Smooth muscle cell (in vitro differentiated cells): ENCODE data around the gene SIVA1. TPM values are rescaled to one million over a fixed set of nuclear protein-coding genes. Genes with fewer than 3 reads are reported as not detected.
A peak's percentile ranks its signal among the peaks of the same experiment; 100 is the strongest.

ENCODE experiments used
- DNase-seq: peaks from one replicate; lab custom pipeline; 2025; ENCODE audit not compliant: unreplicated experiment; lab: John Stamatoyannopoulos, UW
- H2AFZ ChIP-seq: fragments of 200-600 bp; sonication (generic); 2 replicates; pipeline ENCODE4 v1.6.0; 2016; ENCODE audit warnings: antibody characterized with exemption, low read depth, mild to moderate bottlenecking
- H3F3A ChIP-seq: fragments of 200-600 bp; sonication (generic); 2 replicates; pipeline ENCODE4 v1.6.0; 2017; ENCODE audit warnings: antibody characterized with exemption, low read depth
- H3K27ac ChIP-seq: fragments of 200-600 bp; sonication (generic); 2 replicates; pipeline ENCODE4 v1.5.1; 2016; ENCODE audit warnings: low read depth, mild to moderate bottlenecking
- H3K27me3 ChIP-seq: fragments of 200-600 bp; sonication (generic); 2 replicates; pipeline ENCODE4 v1.6.1; 2016; ENCODE audit warnings: low read depth, mild to moderate bottlenecking
- H3K36me3 ChIP-seq: fragments of 200-600 bp; sonication (generic); 2 replicates; pipeline ENCODE4 v1.5.1; 2016; ENCODE audit warnings: low read depth
- H3K4me1 ChIP-seq: fragments of 200-600 bp; sonication (generic); 2 replicates; pipeline ENCODE4 v1.5.1; 2016; ENCODE audit warnings: low read depth
- H3K4me2 ChIP-seq: fragments of 200-600 bp; sonication (generic); 2 replicates; pipeline ENCODE4 v1.6.0; 2016; ENCODE audit warnings: mild to moderate bottlenecking
- H3K4me3 ChIP-seq: fragments of 200-600 bp; sonication (generic); 2 replicates; pipeline ENCODE4 v1.5.1; 2016; ENCODE audit warnings: mild to moderate bottlenecking
- H3K79me2 ChIP-seq: fragments of 200-600 bp; sonication (generic); 2 replicates; pipeline ENCODE4 v1.6.0; 2016; ENCODE audit warnings: low read depth, mild to moderate bottlenecking
- H3K9ac ChIP-seq: fragments of 200-600 bp; sonication (generic); 2 replicates; pipeline ENCODE4 v1.6.0; 2016; ENCODE audit warnings: low read depth
- H3K9me3 ChIP-seq: fragments of 200-600 bp; sonication (generic); replicated peaks from 2 replicates; pipeline ENCODE4 v1.5.1; 2016; ENCODE audit warnings: low read depth
- H4K20me1 ChIP-seq: fragments of 200-600 bp; sonication (generic); 2 replicates; pipeline ENCODE4 v1.6.0; 2016; ENCODE audit warnings: low read depth
- WGBS: methylation state at CpG from one replicate; pipeline ENCODE4 v1.1.7; 2016; ENCODE audit warnings: low lambda C conversion rate; 5-methylcytosine and 5-hydroxymethylcytosine counted together
- polyA plus RNA-seq: library from polyadenylated mRNA; unstranded; fragments of >200 nt; fragmentation: Nextera tagmentation; extraction: Ambion mirVana; gene quantifications from 2 replicates; pipeline ENCODE4 v1.2.1, GENCODE V29; 2016
- total RNA-seq: library from RNA; depleted of rRNA; stranded (reverse); fragments of >200 nt; gene quantifications from 2 replicates; pipeline ENCODE4 v1.2.3, GENCODE V29; 2014
- TF ChIP-seq, protein P1 (sequence below): fragments of 200-600 bp; sonication (generic); IDR thresholded peaks from 2 replicates; pipeline ENCODE4 v1.5.1; 2017; ENCODE audit warnings: borderline replicate concordance, mild to moderate bottlenecking, antibody characterized with exemption; ENCODE audit not compliant: insufficient read depth, poor library complexity, severe bottlenecking

The SIVA1 gene
- total and polyA plus RNA-seq, 2 experiments from 2014 or later: 78.5 to 118 TPM

DNA sequence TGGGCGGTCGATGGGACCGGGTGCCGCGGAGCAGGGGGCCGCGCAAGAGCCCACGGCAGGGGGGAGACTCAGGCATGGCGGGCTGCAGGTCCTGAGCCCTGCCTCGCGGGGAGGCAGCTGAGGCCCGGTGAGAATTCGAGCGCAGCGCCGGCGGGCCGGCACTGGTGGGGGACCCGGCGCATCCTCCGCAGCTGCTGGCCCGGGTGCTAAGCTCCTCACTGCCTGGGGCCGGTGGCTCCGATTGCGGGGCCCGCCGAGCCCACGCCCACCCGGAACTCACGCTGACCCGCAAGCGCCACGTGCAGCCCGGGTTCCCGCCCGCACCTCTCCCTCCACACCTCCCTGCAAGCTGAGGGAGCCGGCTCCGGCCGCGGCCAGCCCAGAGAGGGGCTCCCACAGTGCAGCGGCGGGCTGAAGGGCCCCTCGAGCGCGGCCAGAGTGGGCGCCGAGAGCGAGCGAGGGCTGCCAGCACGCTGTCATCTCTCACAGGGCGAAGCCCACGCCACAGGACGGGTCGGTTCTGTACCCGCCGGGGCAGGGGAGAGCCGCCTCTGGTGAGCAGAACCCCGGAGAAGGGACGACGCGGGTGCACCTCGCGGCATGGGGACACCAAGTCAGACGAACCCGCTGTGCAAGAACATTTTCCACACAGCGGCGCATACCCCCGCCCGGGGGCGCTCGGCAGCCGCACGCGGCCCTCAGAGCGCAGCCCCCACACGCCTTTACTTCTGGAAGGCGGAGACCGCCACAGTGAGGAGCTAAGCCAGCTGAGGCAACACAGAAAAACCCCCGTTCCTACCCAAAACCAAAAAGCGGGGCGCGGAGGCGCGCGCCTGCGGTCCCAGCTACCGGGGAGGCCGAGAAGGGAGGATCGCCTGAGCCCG lies 1.2 kb upstream of the SIVA1 start:
- H4K20me1 ChIP-seq: peaks cover 33% of the 10 kb centered on the region
- H3K36me3 ChIP-seq: no peaks in the 10 kb centered on the region
- peaks cover 34% of the 10 kb centered on the region for H3K79me2 ChIP-seq
- no peak for DNase-seq
- H2AFZ ChIP-seq: peak overlapping the region; percentile 87
- peak overlapping the region; percentile 89 for H3K4me2 ChIP-seq
- 93% methylated on average over 84 of the region's 90 CpGs for WGBS
- H3K27ac ChIP-seq: peak overlapping the region; percentile 76
- TF ChIP-seq, protein P1, sequence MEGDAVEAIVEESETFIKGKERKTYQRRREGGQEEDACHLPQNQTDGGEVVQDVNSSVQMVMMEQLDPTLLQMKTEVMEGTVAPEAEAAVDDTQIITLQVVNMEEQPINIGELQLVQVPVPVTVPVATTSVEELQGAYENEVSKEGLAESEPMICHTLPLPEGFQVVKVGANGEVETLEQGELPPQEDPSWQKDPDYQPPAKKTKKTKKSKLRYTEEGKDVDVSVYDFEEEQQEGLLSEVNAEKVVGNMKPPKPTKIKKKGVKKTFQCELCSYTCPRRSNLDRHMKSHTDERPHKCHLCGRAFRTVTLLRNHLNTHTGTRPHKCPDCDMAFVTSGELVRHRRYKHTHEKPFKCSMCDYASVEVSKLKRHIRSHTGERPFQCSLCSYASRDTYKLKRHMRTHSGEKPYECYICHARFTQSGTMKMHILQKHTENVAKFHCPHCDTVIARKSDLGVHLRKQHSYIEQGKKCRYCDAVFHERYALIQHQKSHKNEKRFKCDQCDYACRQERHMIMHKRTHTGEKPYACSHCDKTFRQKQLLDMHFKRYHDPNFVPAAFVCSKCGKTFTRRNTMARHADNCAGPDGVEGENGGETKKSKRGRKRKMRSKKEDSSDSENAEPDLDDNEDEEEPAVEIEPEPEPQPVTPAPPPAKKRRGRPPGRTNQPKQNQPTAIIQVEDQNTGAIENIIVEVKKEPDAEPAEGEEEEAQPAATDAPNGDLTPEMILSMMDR: no peak
- peaks cover 7% of the 10 kb centered on the region for H3K4me1 ChIP-seq
- peak overlapping the region; percentile 69 for H3K9ac ChIP-seq
- H3K27me3 ChIP-seq: no peaks in the 10 kb centered on the region
- H3K4me3 ChIP-seq: peak overlapping the region; percentile 71
- H3F3A ChIP-seq: no peaks in the 10 kb centered on the region
- no peaks in the 10 kb centered on the region for H3K9me3 ChIP-seq

GRCh38 chr14:104752423-104752734 lies 568 bp upstream of the SIVA1 start:
- Histone ChIP-seq H3K36me3 (no peaks in the 10 kb centered on the region), H3K4me2 (peak overlapping the region; percentile 89), H3K9me3 (no peaks in the 10 kb centered on the region), H3K79me2 (peaks cover 34% of the 10 kb centered on the region), H3K4me3 (peak overlapping the region; percentile 71), H2AFZ (peak overlapping the region; percentile 87), H3K27ac (peak overlapping the region; percentile 76), H3K4me1 (peaks cover 7% of the 10 kb centered on the region), H3K9ac (peak overlapping the region; percentile 69), H3K27me3 (no peaks in the 10 kb centered on the region), H3F3A (no peaks in the 10 kb centered on the region), H4K20me1 (peaks cover 39% of the 10 kb centered on the region)
- DNase-seq: no peak
- TF ChIP-seq, protein P1: no peak
- WGBS: 19% methylated on average over 10 of the region's 21 CpGs

DNA sequence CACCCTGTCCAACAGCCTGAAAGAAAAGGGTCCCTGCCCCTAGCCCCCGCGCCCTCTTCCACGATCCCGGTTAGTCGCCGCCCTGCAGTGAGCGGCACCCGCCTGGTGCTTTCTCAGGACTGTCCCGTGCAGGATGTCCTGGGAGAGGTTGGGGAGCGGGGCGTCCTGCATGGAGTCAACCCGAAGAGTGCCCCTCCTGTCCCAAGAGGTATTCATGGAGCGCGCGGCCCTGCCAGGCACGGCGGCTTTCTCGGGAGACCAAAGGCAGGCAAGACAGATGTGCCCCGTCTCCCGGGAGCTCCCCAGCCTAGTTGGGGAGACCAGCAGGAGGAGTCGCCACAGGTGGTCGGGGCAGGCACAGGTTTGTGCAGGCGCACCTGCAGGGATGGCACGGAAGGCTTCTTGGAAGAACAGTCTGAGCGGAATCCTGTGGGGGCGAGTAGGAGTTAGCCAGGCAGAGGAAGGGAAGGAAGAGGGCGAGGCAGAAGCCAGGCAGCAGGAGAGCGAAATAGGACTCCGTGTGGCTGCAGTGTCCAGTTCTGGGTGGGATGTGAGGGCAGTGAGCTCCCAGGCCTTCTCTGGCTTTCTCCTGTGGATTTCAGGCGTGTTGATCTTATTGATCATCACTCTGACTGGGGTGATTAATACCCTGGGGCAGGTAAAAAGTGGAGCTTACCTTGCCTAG lies 723 bp downstream of the SIVA1 start:
- H3K9me3 ChIP-seq: no peaks in the 10 kb centered on the region
- H3K4me2 ChIP-seq: peak overlapping the region; percentile 95
- H3K4me3 ChIP-seq: peak overlapping the region; percentile 71
- TF ChIP-seq, protein P1: no peak
- DNase-seq: no peak
- peaks cover 7% of the 10 kb centered on the region for H3K4me1 ChIP-seq
- H2AFZ ChIP-seq: no peak overlapping the region
- peak overlapping the region; percentile 83 for H3K27ac ChIP-seq
- WGBS: 5% methylated on average over 29 of the region's 30 CpGs
- H4K20me1 ChIP-seq: peaks cover 51% of the 10 kb centered on the region
- peaks cover 34% of the 10 kb centered on the region for H3K79me2 ChIP-seq
- no peaks in the 10 kb centered on the region for H3K27me3 ChIP-seq
- H3F3A ChIP-seq: no peaks in the 10 kb centered on the region
- no peaks in the 10 kb centered on the region for H3K36me3 ChIP-seq
- H3K9ac ChIP-seq: peak overlapping the region; percentile 99
